KBM-7 (cell line): ENCODE data around the gene AEBP1.
"Not testable (repeated sequence)": the region's sequence is repeated elsewhere in the genome, so short reads cannot be mapped to it uniquely, and the experiment has no call there.

Experiments
- DNase-seq: peaks from one replicate; pipeline ENCODE4 v3.0.0-alpha.2; 2015
- in situ Hi-C: fragments of 300-500 bp; cut with MboI; formaldehyde crosslinking; loops from 2 replicates; pipeline ENCODE4 v1.14.3; 2020; ENCODE audit warnings: low sequenced_read_pairs, low pct_unique_long_range_greater_than_20kb, mixed read lengths

The AEBP1 gene

GRCh38 chr7:44113764-44114354, 9.7 kb downstream of the AEBP1 start:
- in situ Hi-C loops = no loop called here
- no peak for DNase-seq

GRCh38 chr7:44114586-44115310, 10.6 kb downstream of the AEBP1 start:
- no peak for DNase-seq
- in situ Hi-C loops = no loop called here

GRCh38 chr7:44116087-44116788, 12.1 kb downstream of the AEBP1 start:
- in situ Hi-C loops = no loop called here
- no peak for DNase-seq

- no peak for DNase-seq
- in situ Hi-C loops = no loop called here
These were observed 12.9 kb downstream of the AEBP1 start for GRCh38 chr7:44116789-44117666.

DNA sequence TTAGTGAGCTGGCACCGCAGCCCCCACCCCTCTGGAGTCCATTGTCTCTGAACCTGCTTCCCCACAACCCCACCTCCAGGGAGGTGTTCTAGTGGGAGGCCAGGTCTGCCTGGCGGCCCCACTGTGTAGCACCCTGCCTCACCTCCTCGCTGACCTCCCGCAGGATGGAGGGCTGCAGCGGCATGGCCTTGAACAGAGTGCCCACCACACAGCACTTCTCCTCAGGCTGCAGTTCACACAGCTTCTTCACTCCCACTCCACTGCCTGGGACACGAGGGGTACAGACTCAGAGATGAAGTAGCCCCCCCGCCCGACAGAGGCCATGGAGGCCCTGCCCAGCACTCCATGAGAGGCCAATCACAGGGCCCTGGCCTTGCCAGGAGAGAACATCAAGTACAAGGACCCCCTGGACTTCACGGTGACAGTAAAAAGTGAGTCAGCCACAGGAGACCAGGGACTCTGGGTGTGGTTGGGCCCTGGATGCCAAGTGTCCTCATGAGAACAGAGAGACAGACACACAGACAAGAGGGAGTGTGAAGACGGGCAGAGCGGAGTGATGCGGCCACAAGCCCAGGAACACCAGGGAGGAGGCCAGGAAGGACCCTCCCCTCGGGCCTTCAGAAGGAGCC, 13.8 kb downstream of the AEBP1 start:
- in situ Hi-C loops = no loop called here
- no peak for DNase-seq

DNA sequence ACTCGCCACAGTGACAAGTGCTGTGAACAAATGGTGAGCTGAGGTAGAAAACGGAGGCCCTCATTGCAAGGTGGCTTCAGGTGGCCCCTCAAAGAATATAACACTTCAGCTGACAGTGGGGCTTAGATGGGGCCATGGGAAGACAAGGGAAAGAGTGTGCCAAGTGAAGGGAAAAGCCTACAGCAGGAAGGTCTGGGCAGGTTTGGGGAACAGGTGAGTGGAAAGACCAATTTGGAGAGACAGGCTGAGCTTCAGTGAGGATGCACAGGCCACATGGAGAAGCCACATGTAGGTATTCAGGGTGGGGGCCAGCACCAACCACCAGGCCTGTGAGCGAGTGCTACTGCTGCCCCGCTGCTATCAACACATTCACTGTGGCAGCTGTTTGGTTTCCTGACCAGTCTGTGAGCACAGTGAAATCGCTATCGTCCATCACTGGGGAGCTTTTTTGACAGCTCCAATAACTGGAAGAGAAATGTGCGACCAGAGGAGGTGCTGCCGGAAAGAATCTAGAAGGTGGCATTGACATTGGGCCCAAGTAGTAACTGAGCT, 15.8 kb downstream of the AEBP1 start:
- in situ Hi-C loops = no loop called here
- no peak for DNase-seq

DNA sequence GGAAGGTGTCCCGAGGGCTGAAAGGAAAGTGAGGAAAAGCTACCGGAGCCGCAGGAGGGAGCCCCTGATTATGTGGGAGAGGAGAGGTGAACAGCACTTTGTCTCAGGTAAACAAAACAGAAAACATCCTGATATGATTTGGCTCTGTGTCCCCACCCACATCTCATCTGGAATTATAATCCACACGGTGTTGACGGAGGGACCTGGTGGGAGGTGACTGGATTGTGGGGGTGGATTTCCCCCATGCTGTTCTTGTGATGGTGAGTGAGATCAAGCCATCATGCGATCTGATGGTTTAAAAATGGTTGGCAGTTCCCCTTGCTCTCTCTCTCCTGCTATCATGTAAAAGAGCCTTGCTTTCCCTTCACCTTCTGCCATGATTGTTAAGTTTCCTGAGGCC, 16.2 kb downstream of the AEBP1 start:
- in situ Hi-C loops = no loop called here
- no peak for DNase-seq

DNA sequence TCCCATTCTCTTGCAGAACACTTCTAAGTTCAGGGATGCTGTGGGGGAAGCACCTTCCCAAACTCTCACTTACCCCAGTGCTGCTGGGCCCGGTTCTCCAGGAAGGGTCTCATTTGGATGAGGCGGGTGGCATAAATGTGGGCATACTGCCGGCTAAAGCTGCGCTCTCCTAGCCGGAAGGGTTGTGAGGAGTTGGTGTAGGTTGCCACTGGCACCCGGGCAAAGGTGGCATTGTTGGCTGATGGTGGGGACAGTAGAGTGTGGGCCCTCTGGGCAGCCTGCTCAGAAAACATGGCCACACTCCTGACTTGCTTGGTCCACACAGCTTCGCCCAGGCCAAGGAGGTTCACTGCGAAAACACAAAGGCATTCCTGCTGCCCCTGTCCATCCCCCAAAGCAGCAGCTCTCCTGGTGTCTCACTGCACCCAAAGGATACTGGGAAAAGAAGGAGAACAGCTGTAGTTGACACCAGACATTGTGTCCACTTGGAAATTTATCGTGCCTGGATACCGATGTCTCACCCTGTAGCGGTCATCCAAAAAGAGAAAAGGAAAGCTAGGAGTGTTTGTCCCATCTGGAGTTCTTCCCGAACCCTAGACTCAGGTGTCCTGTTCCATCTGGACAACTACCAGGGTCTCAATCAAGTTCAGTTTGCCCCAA, 17.7 kb downstream of the AEBP1 start:
- no peak for DNase-seq
- in situ Hi-C loops = no loop called here

DNA sequence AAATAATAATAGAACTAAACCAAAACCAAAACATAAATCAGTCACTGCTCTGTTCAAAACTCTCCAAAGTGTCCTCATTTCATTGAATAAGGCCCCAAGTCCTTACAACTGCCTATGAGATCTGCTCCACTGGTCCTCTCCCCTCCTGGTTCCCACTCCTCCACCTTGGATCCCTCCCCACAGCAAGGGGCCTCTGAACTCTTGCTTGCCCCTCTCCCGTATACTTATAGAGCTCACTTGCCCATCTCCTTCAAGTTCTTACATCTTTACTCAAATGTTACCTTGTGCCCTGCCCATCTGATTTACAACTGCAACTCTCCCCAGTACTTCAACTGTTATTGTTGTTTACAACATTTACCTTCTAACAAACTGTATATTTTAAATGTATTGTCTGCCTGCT, 18.4 kb downstream of the AEBP1 start:
- DNase-seq = no peak
- in situ Hi-C loops = no loop called here

- peak; percentile 97 for DNase-seq
- in situ Hi-C loops = no loop called here
These were observed 19.3 kb downstream of the AEBP1 start, which contains the start of gene POLD2 for GRCh38 chr7:44123190-44124003. Gene POLD2 (minus strand): TSS chr7:44123548. CDS start chr7:44122053, 1,495 bp downstream.

DNA sequence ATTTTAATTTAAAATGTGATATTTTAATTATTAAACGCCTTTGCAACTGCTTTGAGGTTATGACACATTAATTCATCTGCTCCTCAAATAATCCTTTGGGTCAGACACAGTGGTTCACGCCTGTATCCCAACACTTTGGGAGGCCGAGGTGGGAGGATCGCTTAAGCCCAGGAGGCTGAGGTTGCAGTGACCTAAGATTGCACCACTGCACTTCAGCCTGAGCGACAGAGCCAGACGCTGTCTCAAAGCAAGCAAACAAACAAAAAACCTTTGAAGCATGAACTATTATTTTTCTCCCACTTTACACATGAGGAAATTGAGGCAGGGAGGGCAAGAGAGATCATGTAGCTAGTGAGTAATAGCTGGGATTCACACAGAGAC, 20.7 kb downstream of the AEBP1 start:
- DNase-seq = no peak
- in situ Hi-C loops = no loop called here

- in situ Hi-C loops, DNase-seq: not testable (repeated sequence)
These were observed 22.4 kb downstream of the AEBP1 start for GRCh38 chr7:44126574-44126973.

DNA sequence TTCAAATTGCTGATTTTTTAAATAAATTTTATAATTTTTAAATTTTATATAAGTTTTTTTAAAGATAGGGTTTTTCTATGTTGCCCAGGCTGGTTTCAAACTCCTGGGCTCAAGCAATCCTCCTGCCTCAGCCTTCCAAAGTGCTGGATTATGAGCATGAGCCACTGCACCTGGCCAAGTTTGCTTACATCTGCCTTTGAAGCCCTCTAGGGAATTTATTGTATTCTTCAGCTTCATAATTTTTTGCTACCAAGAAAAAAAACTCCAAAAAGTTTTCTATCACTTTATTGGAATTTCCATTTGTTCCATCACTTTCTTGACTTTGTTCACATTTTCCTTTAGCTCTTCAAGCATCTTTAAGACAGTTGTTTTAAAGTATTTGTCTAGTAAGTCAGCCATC, 23.0 kb downstream of the AEBP1 start:
- no peak for DNase-seq
- in situ Hi-C loops = no loop called here

GRCh38 chr7:44128721-44129582, 24.8 kb downstream of the AEBP1 start:
- in situ Hi-C loops = no loop called here
- DNase-seq = no peak

DNA sequence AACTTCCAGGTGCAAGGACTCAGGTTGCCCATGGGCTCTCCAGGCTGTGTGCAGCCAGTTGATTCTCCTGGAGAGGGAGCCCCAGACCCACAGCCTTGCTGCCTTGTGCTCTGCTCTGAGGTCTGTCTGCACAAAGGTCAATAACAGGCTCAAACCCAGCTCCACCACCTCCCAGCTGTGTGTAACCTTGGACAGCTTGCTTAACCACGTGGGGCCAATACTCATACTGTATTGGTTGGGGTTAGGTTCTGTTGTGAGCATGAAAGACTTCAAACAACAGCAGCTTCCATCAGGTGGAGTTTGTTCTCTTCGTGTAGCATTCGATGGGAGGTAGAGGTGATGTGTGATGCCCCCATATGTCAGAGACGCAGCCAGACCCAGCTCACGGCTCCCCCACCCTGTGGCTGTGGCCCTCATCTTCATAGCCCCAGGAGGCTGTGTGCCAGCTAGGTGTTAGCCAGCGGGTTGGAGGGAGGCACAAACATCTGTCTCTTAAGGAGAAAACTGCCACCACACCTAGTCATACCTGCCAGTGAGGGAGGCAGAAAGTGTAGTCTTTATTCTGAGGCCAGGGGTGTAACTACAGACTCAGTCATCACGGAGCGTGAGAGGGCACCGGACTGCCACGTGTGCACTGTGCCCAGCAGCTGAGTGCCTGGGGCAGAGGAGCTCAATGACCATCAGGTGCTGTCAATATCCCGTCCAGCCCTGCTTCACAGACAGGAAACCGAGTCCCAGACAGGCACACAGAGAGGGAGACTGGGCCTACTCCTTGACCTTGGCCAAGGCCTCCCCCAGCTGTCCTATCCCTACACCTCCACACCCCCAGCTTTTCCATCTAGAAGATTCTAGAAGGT, 27.3 kb downstream of the AEBP1 start:
- no peak for DNase-seq
- in situ Hi-C loops = no loop called here

DNA sequence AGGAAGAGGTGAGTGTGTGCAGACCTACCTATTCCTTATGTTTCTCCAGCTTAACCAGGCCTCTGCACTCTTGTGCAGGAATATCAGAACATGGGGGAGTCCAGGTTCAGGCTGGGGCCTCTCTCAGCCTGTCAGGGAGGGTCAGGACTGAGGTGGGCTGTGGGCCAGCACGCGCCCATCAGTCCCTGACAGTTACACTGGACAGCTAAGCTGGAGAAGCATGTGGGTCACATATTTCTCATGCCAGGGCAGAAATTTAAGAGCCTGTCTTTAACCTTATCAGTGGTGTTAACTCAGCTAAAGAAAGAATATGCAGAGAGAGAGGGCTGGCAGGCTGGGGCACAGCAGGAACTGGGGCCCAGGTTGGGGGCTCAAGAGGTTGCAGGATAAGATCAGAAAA, 27.9 kb downstream of the AEBP1 start:
- in situ Hi-C loops = no loop called here
- no peak for DNase-seq
